Hair follicular keratinocyte (primary cell): ENCODE measurements around the gene SNAPC5. TPM values are rescaled to one million over a fixed set of nuclear protein-coding genes. Genes with fewer than 3 reads are reported as not detected.

Experiments
- total RNA-seq: library from RNA; depleted of rRNA; stranded (reverse); fragments of >200 nt; gene quantifications from 2 replicates; pipeline ENCODE4 v1.2.3, GENCODE V29; 2015

The SNAPC5 gene, protein sequence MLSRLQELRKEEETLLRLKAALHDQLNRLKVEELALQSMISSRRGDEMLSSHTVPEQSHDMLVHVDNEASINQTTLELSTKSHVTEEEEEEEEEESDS
- 14.8 and 23.0 TPM in 2 replicates for total RNA-seq

DNA sequence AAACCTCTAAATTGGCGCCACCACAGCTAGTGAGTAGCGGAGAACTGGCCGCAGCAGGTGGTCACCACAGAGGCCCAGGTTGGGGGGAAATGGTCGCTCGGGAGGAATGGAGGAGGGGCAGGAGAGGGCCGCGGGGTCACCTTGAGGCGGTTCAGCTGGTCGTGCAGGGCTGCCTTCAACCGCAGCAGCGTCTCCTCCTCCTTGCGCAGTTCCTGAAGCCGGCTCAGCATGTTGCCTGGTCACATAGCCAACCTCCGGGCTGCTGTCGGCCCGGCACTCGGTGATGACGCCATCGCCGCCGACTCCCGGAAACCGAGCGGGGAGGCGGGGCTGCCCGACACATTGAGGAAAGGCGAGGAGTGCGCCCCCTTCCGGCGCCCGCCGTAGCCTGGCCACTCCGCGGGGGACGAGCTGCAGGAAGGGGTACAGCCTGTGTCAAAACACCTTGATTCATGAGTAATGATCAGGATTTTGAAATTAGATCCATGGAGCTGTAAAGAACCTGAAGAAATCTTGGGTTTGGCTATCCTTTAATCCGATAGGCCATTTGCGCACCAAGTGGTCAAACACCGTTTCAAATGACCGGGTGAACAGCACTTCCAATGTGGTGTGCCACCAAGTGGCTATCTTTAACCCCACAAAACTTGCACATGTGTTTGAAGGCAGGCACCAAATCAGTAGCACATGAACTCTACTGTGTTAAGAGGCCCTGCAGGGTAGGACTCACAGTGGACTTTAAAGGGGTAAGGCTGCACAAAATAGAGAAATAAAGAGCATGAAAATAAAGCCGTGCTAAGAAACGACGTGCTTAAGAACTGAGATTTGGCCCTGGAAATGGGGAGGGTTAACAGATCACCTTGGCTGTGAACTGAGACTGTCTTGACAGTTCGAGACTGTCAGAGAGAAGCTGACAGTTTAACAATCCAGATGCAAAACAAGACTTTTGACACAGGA is at the start of gene SNAPC5:
Gene SNAPC5 (minus strand): TSS at position 261 of the 954 bp plus-strand sequence. CDS start 31 bp downstream, at position 230.

DNA sequence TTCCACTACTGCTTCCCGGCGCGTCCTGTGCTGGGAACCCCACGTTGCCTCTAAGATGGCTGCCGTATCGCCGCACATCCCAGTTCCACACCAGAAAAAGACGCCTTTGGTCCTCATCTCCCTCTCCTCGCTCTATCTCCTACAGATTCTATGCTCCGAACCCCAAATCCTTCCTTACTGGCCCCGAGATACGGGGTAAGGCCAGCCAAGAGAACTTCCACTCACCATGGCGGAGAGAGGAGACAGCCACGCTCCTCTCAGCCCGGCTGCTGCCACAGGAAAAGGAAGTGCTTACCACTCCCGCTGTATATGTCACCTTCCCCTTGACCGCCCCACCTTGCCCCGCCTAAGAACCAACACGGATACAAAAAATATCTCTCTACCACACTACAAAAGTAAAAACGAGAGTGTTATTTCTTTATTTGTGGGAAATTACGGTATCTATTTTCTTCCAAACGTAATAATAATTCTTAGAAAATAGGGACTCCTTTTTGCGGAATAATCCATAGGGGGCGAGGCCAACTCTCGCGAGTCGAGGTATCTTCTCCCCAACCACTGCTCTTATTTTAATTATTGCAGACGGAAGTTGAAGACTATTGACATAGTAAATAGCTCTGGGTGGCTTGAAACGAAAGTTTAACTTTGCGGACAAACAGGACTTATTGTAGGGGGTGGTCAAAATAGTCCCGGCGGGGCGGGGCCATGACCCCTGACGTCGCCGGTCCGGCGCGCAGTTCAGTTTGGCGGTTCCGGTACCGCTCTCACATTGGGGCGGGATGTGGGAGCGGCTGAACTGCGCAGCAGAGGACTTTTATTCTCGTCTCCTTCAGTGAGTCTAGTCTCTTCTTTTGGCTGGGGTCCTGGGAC is 7.2 kb upstream of the SNAPC5 start, which contains the start of the genes RPL4 and ZWILCH:
Gene RPL4 (minus strand): TSS at position 293 of the 867 bp plus-strand sequence. CDS start 65 bp downstream, at position 228.
Gene ZWILCH (plus strand): TSS at position 764 of the 867 bp plus-strand sequence. CDS start 13 bp downstream, at position 777.

Other genes with a start within 250 kb of the SNAPC5 start
- gene MEGF11, start 244.0 kb downstream of the SNAPC5 start, total RNA-seq, result not detected in 2 replicates
- gene DIS3L, start 204.2 kb downstream of the SNAPC5 start, total RNA-seq, result 8.0 and 26.2 TPM in 2 replicates
- 5.8 and 13.3 TPM in 2 replicates for gene TIPIN, start 141.1 kb downstream of the SNAPC5 start, total RNA-seq
- gene MAP2K1, start 110.8 kb downstream of the SNAPC5 start, total RNA-seq, result 58.9 and 70.3 TPM in 2 replicates
- gene RPL4, start 7.1 kb upstream of the SNAPC5 start, total RNA-seq, result 5,458 and 7,422 TPM in 2 replicates
- gene ZWILCH, start 7.6 kb upstream of the SNAPC5 start, total RNA-seq, result 10.3 and 27.0 TPM in 2 replicates
- not detected in 2 replicates for gene LCTL, start 68.2 kb upstream of the SNAPC5 start, total RNA-seq
- gene SMAD6, start 204.5 kb upstream of the SNAPC5 start, total RNA-seq, result 0.04 TPM in 1 of 2 replicates, not detected in the other